ENCODE measurements around the gene CYP4Z1. TPM values are rescaled to one million over a fixed set of nuclear protein-coding genes. Genes with fewer than 3 reads are reported as not detected.

CYP4Z1 gene
- total and polyA plus RNA-seq, 9 of the 15 experiments (the other 6 are each of a cell fraction or from before 2014, with no cell fraction given) = not detected

- TF ChIP-seq CREB3 (tag; conservative IDR thresholded peaks at IDR 0.05; ENCODE audit: low read depth) = no peak
- TF ChIP-seq ZNF384 (IDR thresholded peaks at IDR 0.05; ENCODE audit: low read depth, low read length) = no peak
- no peak for TF ChIP-seq LARP7 (IDR thresholded peaks at IDR 0.05)
- TF ChIP-seq BCL6 (CRISPR knock-in tag; IDR thresholded peaks at IDR 0.05) = no peak
Measured at GRCh38 chr1:47024141-47024801, 42.8 kb upstream of the CYP4Z1 start (continued).

DNA sequence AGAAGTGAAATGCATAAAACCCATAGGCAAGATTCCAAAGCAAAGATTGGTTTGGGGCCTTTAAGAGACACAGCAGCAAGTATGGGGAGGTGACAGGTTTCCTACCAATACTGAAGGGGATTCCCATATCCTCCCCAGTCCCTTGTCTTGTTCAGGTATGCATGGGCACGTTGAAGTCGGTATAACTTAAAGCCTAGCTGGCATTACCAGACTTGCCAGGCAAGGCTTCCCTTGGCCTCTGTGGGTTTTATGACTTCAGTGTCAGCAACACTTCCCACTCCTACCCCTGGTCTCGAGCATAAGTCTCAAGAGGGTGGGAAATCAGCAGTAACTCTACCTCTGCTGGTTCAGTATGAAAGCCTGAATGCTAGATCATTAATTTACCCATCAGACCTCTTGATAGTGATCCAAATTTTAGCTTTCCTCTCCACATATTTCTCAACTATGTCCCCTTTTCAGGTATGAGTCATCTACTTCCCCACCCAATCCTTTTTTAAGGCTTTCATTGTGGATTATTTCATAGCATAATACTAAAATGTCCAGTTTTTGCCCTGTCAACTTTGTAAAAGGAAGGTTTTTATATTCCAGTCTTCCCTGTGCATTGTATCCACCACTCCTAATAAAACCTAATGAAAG lies 36.7 kb upstream of the CYP4Z1 start:
- Histone ChIP-seq H3K4me1 (replicated peaks in 1 of 2; ENCODE audit: control insufficient read depth in 2 of 2, insufficient read depth in 2 of 2, low read length in 2 of 2) (no peaks in the 10 kb centered on the region), H3K27ac (ENCODE audit: extremely low read depth, low read depth, low read length) (no peak overlapping the region), H3K36me3 (ENCODE audit: control insufficient read depth, insufficient read depth, low read length) (no peaks in the 10 kb centered on the region), H3K9me1 (ENCODE audit: control insufficient read depth, insufficient read depth, low read length) (no peaks in the 10 kb centered on the region), H3K4me3 (no peak overlapping the region), H3K9me3 (replicated peaks; ENCODE audit: control insufficient read depth, insufficient read depth, low read depth, low read length) (no peaks in the 10 kb centered on the region), H2AFZ (ENCODE audit: low read depth, low read length) (no peak overlapping the region), H3K27me3 (ENCODE audit: control insufficient read depth in 2 of 2, insufficient read depth in 2 of 2, low read length in 2 of 2) (0 out of 5 replicates have a peak, but pooled peaks cover 0 to 2% of the 10 kb centered on the region in 2 experiments), H3K79me2 (ENCODE audit: control insufficient read depth, insufficient read depth, low read length) (no peaks in the 10 kb centered on the region), H3K4me2 (ENCODE audit: insufficient read depth, low read length) (no peak overlapping the region), H3K9ac (ENCODE audit: insufficient read depth in 1 of 2, low read depth in 2 of 2, low read length in 2 of 2) (no peak overlapping the region), H4K20me1 (replicated peaks; ENCODE audit: control insufficient read depth, insufficient read depth, low read length) (no peaks in the 10 kb centered on the region)
- DNase-seq (ENCODE audit: extremely low read depth in 1 of 4, low spot score in 3 of 4) (no peak), FAIRE-seq (no peak), ATAC-seq (no peak)
- BruUV-seq (replicated peaks) = no TSS peak
- CTCF ChIA-PET (ENCODE audit: low intra/inter-chr PET ratio) = no interaction called here
- intact Hi-C loops (cut with micrococcal nuclease) = no loop called here
- WGBS (ENCODE audit: insufficient coverage, low coverage, missing lambda C conversion rate) = 0% methylated on average over 3 of the region's 3 CpGs
- POLR2A ChIA-PET = interaction anchor here (2.0 kb wide), 1 partner anchor 10 kb away, joined by 6 read pairs; no protein-coding TSS in a partner anchor
- in situ Hi-C loops (cut with MboI) = no loop called here
- TF ChIP-seq FUS (optimal IDR thresholded peaks at IDR 0.05; ENCODE audit: low read depth, low read length) (no peak), ATF1 (CRISPR knock-in tag; IDR thresholded peaks at IDR 0.05) (no peak), ATF1 (tag; IDR thresholded peaks at IDR 0.05) (no peak), ZFX (CRISPR knock-in tag; IDR thresholded peaks at IDR 0.05) (no peak), POLR2AphosphoS2 (IDR thresholded peaks at IDR 0.05; ENCODE audit: low read length) (no peak), WHSC1 (IDR thresholded peaks at IDR 0.05; ENCODE audit: low read length) (no peak), POLR2H (tag; IDR thresholded peaks at IDR 0.05; ENCODE audit: low read depth) (no peak), JUND (IDR thresholded peaks at IDR 0.05; ENCODE audit: borderline replicate concordance, low read depth, low read length) (no peak), JUND (tag; IDR thresholded peaks at IDR 0.05; ENCODE audit: borderline replicate concordance, low read depth, low read length) (no peak), ATF4 (CRISPR knock-in tag; IDR thresholded peaks at IDR 0.05) (no peak), BHLHE40 (IDR thresholded peaks at IDR 0.05; ENCODE audit: low read length) (no peak), E2F4 (CRISPR knock-in tag; IDR thresholded peaks at IDR 0.05; ENCODE audit: low read depth) (no peak), RBM34 (IDR thresholded peaks at IDR 0.05; ENCODE audit: borderline replicate concordance, insufficient read depth, low read length) (no peak), USF2 (CRISPR knock-in tag; IDR thresholded peaks at IDR 0.05) (no peak), ZNF766 (CRISPR knock-in tag; conservative IDR thresholded peaks at IDR 0.05) (no peak)
